Epithelial cell of esophagus (primary cell): Measurements from ENCODE around the gene HID1.

ENCODE experiments used
- DNase-seq: peaks from one replicate; pipeline ENCODE4 v3.0.0; 2010; ENCODE audit warnings: low read depth
- H3K4me3 ChIP-seq: 2 replicates; pipeline ENCODE4 v1.5.1; 2011; ENCODE audit warnings: mild to moderate bottlenecking, low read length, control low read depth
- TF ChIP-seq, protein P1 (sequence below): IDR thresholded peaks from 2 replicates; pipeline ENCODE4 v1.5.1; 2011; ENCODE audit warnings: low read depth, mild to moderate bottlenecking, low read length, control low read depth, inconsistent platforms; ENCODE audit not compliant: insufficient read depth; ENCODE audit errors: missing control alignments

Gene HID1

DNA sequence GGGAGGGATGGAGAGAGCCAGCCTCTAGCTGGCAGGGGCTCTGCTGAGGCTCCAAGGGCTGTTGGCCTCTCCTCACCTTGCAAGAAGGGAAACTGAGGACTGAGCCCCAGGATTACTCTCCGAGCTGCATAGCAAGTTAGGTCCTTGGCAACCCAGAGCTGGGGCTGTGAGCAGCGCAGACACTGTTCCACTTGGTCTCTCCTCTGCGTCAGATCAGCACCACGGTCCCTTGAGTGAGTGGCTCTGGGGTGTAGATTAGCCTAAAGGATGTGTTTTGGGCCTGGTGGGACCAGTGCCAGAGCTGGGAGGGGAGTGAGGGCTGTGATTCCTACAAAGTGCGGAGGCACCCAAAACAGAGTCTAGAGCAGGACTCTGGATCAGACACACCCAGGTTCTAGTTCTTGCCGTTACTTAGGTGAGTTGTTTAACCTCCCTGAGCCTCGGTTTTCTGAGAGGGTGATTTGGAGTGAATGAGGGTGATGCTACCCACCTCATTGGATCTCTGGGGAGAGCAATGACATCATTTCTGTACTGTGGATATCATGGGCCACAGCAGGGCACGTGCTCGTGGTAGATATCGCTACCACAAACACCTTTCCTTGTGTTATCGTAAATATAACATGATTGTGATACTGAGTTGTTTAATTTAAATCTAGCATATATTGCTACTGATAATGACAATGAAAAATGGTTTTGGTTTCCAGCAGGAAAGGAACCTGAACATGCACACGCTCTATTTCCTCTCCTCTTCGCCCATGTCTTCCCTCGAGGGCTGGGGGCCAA is 71.0 kb downstream of the HID1 start:
- no peak for DNase-seq
- no peak overlapping the region for H3K4me3 ChIP-seq
- TF ChIP-seq, protein P1, sequence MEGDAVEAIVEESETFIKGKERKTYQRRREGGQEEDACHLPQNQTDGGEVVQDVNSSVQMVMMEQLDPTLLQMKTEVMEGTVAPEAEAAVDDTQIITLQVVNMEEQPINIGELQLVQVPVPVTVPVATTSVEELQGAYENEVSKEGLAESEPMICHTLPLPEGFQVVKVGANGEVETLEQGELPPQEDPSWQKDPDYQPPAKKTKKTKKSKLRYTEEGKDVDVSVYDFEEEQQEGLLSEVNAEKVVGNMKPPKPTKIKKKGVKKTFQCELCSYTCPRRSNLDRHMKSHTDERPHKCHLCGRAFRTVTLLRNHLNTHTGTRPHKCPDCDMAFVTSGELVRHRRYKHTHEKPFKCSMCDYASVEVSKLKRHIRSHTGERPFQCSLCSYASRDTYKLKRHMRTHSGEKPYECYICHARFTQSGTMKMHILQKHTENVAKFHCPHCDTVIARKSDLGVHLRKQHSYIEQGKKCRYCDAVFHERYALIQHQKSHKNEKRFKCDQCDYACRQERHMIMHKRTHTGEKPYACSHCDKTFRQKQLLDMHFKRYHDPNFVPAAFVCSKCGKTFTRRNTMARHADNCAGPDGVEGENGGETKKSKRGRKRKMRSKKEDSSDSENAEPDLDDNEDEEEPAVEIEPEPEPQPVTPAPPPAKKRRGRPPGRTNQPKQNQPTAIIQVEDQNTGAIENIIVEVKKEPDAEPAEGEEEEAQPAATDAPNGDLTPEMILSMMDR, result no peak
